Endothelial cell of umbilical vein (primary cell): ENCODE data around the gene CEP97. TPM values are rescaled to one million over a fixed set of nuclear protein-coding genes. Genes with fewer than 3 reads are reported as not detected.

ENCODE experiments used
- BruUV-seq: library from RNA; stranded (reverse); fragments of 400-500 nt; replicated peaks from 2 replicates; lab custom pipeline; 2021; lab: Mats Ljungman, UMichigan
- CTCF ChIA-PET: fragments of 300-600, 350-600 bp; sonication (Branson Sonifier 250); formaldehyde crosslinking; loops from one replicate; lab custom pipeline; 2021; ENCODE audit warnings: antibody characterized with exemption, inconsistent platforms; lab: Charles Lee
- POLR2A ChIA-PET: fragments of 300-600, 350-600 bp; sonication (Branson Sonifier 250); formaldehyde crosslinking; loops from one replicate; lab custom pipeline; 2021; ENCODE audit warnings: antibody characterized with exemption, inconsistent platforms; lab: Charles Lee
- DNase-seq: peaks from one replicate; pipeline ENCODE4 v3.0.0-alpha.2; 2011; ENCODE audit warnings: low read depth, low spot score
- FAIRE-seq: peaks from 2 replicates; lab custom pipeline; 2011; peaks lifted over from hg19 to GRCh38; lab: Jason Lieb, UNC
- H2AFZ ChIP-seq: 2 replicates; pipeline ENCODE4 v1.6.0; 2012; ENCODE audit warnings: low read depth, low read length, control low read depth, inconsistent platforms
- H3K27ac ChIP-seq: 2 replicates; pipeline ENCODE4 v1.5.1; 2011; ENCODE audit warnings: low read depth, mild to moderate bottlenecking, control low read depth, low read length, moderate library complexity; ENCODE audit not compliant: insufficient read depth
- H3K27me3 ChIP-seq, 2 experiments: 2 replicates each; pipeline versions ENCODE4 v1.6.0 to v1.6.1; 2011; ENCODE audit warnings: low read length in 2 of 2, mixed read lengths in 1 of 2; ENCODE audit not compliant: control insufficient read depth in 2 of 2, insufficient read depth in 2 of 2
- H3K36me3 ChIP-seq, 2 experiments: 2 replicates in 1 of 2; 3 replicates in 1 of 2; pipeline ENCODE4 v1.5.1; 2011; ENCODE audit warnings: low read length in 2 of 2, mild to moderate bottlenecking in 1 of 2, moderate library complexity in 1 of 2; ENCODE audit not compliant: control insufficient read depth in 2 of 2, insufficient read depth in 2 of 2; ENCODE audit errors: extremely low read depth in 1 of 2
- H3K4me1 ChIP-seq: 3 replicates; pipeline ENCODE4 v1.5.1; 2011; ENCODE audit warnings: mild to moderate bottlenecking, low read length; ENCODE audit not compliant: control insufficient read depth, insufficient read depth; ENCODE audit errors: extremely low read depth
- H3K4me2 ChIP-seq: 2 replicates; pipeline ENCODE4 v1.6.1; 2011; ENCODE audit warnings: low read length, control low read depth, mixed read lengths; ENCODE audit not compliant: insufficient read depth
- H3K4me3 ChIP-seq, 3 experiments: fragments of 200-600 bp in 1 of 3; sonication (generic), shearing (Covaris generic) in 1 of 3; replicated peaks in 1 of 3; 2 replicates each; pipeline ENCODE4 v1.5.1; 2011 to 2016; ENCODE audit warnings: control low read depth in 3 of 3, low read length in 3 of 3, mild to moderate bottlenecking in 2 of 3, inconsistent platforms in 1 of 3, low read depth in 1 of 3, moderate library complexity in 1 of 3; ENCODE audit not compliant: insufficient read depth in 1 of 3
- H3K79me2 ChIP-seq: 2 replicates; pipeline ENCODE4 v1.6.0; 2012; ENCODE audit warnings: low read length, inconsistent platforms; ENCODE audit not compliant: control insufficient read depth, insufficient read depth
- H3K9ac ChIP-seq: replicated peaks from 2 replicates; pipeline ENCODE3; 2011; ENCODE audit warnings: low read length, control low read depth; ENCODE audit not compliant: insufficient read depth; ENCODE audit errors: extremely low read depth
- H3K9me1 ChIP-seq: replicated peaks from 3 replicates; pipeline ENCODE4 v1.6.0; 2011; ENCODE audit warnings: mild to moderate bottlenecking, low read length; ENCODE audit not compliant: control insufficient read depth, insufficient read depth; ENCODE audit errors: extremely low read depth
- H3K9me3 ChIP-seq: replicated peaks from 2 replicates; pipeline ENCODE4 v1.5.1; 2012; ENCODE audit warnings: low read length, inconsistent platforms; ENCODE audit not compliant: control insufficient read depth, insufficient read depth
- H4K20me1 ChIP-seq: replicated peaks from 2 replicates; pipeline ENCODE3; 2011; ENCODE audit warnings: mild to moderate bottlenecking, low read length; ENCODE audit not compliant: control insufficient read depth, insufficient read depth; ENCODE audit errors: extremely low read depth
- EZH2 ChIP-seq: IDR thresholded peaks from 2 replicates; pipeline ENCODE4 v1.6.1; 2012; ENCODE audit warnings: borderline replicate concordance, low read depth, mild to moderate bottlenecking, moderate library complexity, low read length, inconsistent platforms; ENCODE audit not compliant: severe bottlenecking
- FOS ChIP-seq: IDR thresholded peaks from 2 replicates; pipeline ENCODE4 v1.6.1; 2011; ENCODE audit warnings: mild to moderate bottlenecking, low read length, moderate library complexity, borderline replicate concordance; ENCODE audit not compliant: insufficient read depth
- GATA2 ChIP-seq: IDR thresholded peaks from 2 replicates; pipeline ENCODE4 v1.7.0; 2011; ENCODE audit warnings: low read depth, mild to moderate bottlenecking, moderate library complexity, mixed read lengths, low read length; ENCODE audit not compliant: insufficient read length, insufficient read depth
- JUN ChIP-seq: IDR thresholded peaks from 2 replicates; pipeline ENCODE4 v1.6.1; 2011; ENCODE audit warnings: borderline replicate concordance, low read depth; ENCODE audit not compliant: insufficient read length, insufficient read depth
- MAX ChIP-seq: IDR thresholded peaks from 2 replicates; pipeline ENCODE4 v1.6.1; 2011; ENCODE audit not compliant: insufficient read depth, insufficient read length
- MYC ChIP-seq: IDR thresholded peaks from one replicate; pipeline ENCODE4 v1.6.1; 2011; ENCODE audit warnings: mild to moderate bottlenecking, low read depth, low read length
- POLR2A ChIP-seq: IDR thresholded peaks from 2 replicates; pipeline ENCODE4 v1.6.1; 2012; ENCODE audit warnings: low read depth, mild to moderate bottlenecking, control low read depth, low read length
- POLR2AphosphoS5 ChIP-seq: IDR thresholded peaks from 2 replicates; pipeline ENCODE4 v1.6.1; 2012; ENCODE audit warnings: low read depth, mild to moderate bottlenecking, control low read depth, low read length, moderate library complexity; ENCODE audit not compliant: insufficient read depth
- dilution Hi-C: fragments of 300-500 bp; cut with MboI; formaldehyde crosslinking; loops from one replicate; pipeline ENCODE4 v1.15.0; 2019; ENCODE audit warnings: low sequenced_read_pairs; ENCODE audit not compliant: extremely low pct_ligation_motif_present
- intact Hi-C: fragments of 100-400 bp; cut with micrococcal nuclease; formaldehyde crosslinking; loops from one replicate; pipeline ENCODE4 v1.10.0; 2022
- polyA plus RNA-seq, 4 experiments: library from polyadenylated mRNA; depleted of rRNA in 3 of 4; stranded (reverse) in 3 of 4; unstranded in 1 of 4; fragments of >200 nt; gene quantifications; 2 replicates each; pipeline versions ENCODE4 v1.2.1 to v1.2.3, GENCODE V29; 2011 to 2012; ENCODE audit warnings: missing spikeins in 1 of 4
- total RNA-seq: library from RNA; stranded (reverse); gene quantifications from 2 replicates; pipeline ENCODE4 v1.2.3, GENCODE V29; 2021
- TF ChIP-seq, protein P1 (sequence below), 2 donors: IDR thresholded peaks; 1 replicate in 1 of 2; 2 replicates in 1 of 2; pipeline ENCODE4 v1.5.1; 2011; ENCODE audit warnings: low read length in 2 of 2, mild to moderate bottlenecking in 2 of 2, moderate library complexity in 2 of 2, control low read depth in 1 of 2, inconsistent platforms in 1 of 2, low read depth in 1 of 2; ENCODE audit not compliant: insufficient read depth in 1 of 2; ENCODE audit errors: extremely low read depth in 1 of 2

The CEP97 gene
- total and polyA plus RNA-seq, 2 donors (not counting 3 experiments of a cell fraction or from before 2014, with no cell fraction given): 1.9 to 10.3 TPM

DNA sequence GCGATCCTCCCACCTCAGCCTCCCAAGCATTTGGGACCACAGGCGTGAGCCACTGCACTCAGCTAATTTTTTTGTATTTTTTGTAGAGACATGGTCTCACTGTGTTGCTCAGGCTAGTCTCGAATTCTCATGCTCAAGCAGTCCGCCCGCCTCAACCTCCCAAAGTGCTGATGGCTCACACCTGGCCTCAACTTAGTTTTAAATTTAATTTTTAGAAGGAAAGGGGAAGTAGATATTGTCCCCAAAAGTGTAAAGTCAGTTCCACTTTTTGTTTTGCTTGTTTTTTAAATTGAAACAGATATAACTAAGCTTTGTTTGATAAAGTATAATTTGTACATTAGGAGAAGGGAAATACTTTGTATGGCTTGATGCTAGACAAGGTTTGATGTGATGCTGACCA lies 93.6 kb downstream of the CEP97 start:
- Histone ChIP-seq H3K9me3 (no peaks in the 10 kb centered on the region), H3K79me2 (no peaks in the 10 kb centered on the region), H3K4me2 (no peak overlapping the region), H3K27ac (no peak overlapping the region), H3K36me3 (peaks cover 0 to 6% of the 10 kb centered on the region in 2 experiments), H4K20me1 (no peaks in the 10 kb centered on the region), H3K9ac (no peak overlapping the region), H3K27me3 (no peaks in the 10 kb centered on the region), H3K9me1 (no peaks in the 10 kb centered on the region), H3K4me1 (no peaks in the 10 kb centered on the region), H2AFZ (no peak overlapping the region), H3K4me3 (no peak overlapping the region)
- no TSS peak for BruUV-seq
- FAIRE-seq (no peak), DNase-seq (no peak)
- TF ChIP-seq JUN (no peak), FOS (no peak), MAX (no peak), POLR2A (no peak), GATA2 (no peak), POLR2AphosphoS5 (no peak), EZH2 (no peak), MYC (no peak)
- TF ChIP-seq, protein P1, sequence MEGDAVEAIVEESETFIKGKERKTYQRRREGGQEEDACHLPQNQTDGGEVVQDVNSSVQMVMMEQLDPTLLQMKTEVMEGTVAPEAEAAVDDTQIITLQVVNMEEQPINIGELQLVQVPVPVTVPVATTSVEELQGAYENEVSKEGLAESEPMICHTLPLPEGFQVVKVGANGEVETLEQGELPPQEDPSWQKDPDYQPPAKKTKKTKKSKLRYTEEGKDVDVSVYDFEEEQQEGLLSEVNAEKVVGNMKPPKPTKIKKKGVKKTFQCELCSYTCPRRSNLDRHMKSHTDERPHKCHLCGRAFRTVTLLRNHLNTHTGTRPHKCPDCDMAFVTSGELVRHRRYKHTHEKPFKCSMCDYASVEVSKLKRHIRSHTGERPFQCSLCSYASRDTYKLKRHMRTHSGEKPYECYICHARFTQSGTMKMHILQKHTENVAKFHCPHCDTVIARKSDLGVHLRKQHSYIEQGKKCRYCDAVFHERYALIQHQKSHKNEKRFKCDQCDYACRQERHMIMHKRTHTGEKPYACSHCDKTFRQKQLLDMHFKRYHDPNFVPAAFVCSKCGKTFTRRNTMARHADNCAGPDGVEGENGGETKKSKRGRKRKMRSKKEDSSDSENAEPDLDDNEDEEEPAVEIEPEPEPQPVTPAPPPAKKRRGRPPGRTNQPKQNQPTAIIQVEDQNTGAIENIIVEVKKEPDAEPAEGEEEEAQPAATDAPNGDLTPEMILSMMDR (IDR thresholded peaks at IDR 0.05; ENCODE audit: extremely low read depth in 1 of 2, insufficient read depth in 1 of 2, low read depth in 1 of 2, low read length in 2 of 2): no peak
- intact Hi-C loops: no loop called here
- POLR2A ChIA-PET: interaction anchor here (1.2 kb wide), 1 partner anchor 31 kb away, joined by 4 read pairs; the partner anchor contains the start of gene NFKBIZ
- dilution Hi-C loops: no loop called here
- CTCF ChIA-PET: interaction anchor here (0.9 to 12.9 kb wide), 6 partner anchors 9 to 411 kb away, joined by 3 to 358 read pairs (median 5); no protein-coding TSS in a partner anchor
